ENCODE data around the gene PKNOX2. TPM values are rescaled to one million over a fixed set of nuclear protein-coding genes. Genes with fewer than 3 reads are reported as not detected.

The PKNOX2 gene
- total RNA-seq, 2 donors from 2014 or later: 4.0 to 6.9 TPM

GRCh38 chr11:125123194-125123946, 41.2 kb upstream of the PKNOX2 start:
- no peak overlapping the region for H3K27ac ChIP-seq (ENCODE audit: low read depth, low read length)
- no peaks in the 10 kb centered on the region for H3K9me3 Mint-ChIP-seq
- H3K9me3 ChIP-seq (ENCODE audit: control insufficient read depth, low read length): peaks cover 11% of the 10 kb centered on the region
- 85 to 95% methylated on average over 4 of the region's 4 CpGs for WGBS, 2 experiments (ENCODE audit: insufficient coverage in 1 of 2, insufficient read length in 1 of 2)
- H3K4me3 ChIP-seq (ENCODE audit: low read length): peak overlapping the region; percentile 74
- no peaks in the 10 kb centered on the region for H3K36me3 ChIP-seq (ENCODE audit: control insufficient read depth, insufficient read depth, low read length)
- no peak for TF ChIP-seq CTCF (conservative IDR thresholded peaks at IDR 0.05)
- H3K4me3 Mint-ChIP-seq: no peak overlapping the region
- H3K4me1 Mint-ChIP-seq: peaks cover 15% of the 10 kb centered on the region
- no peaks in the 10 kb centered on the region for H3K36me3 Mint-ChIP-seq (ENCODE audit: low read depth)
- peaks cover 2% of the 10 kb centered on the region for H3K4me1 ChIP-seq (ENCODE audit: control insufficient read depth, insufficient read depth, low read length)
- H3K27me3 ChIP-seq (ENCODE audit: control insufficient read depth, insufficient read depth, low read length, poor library complexity, severe bottlenecking): peaks cover 21% of the 10 kb centered on the region
- no peak overlapping the region for H3K27ac Mint-ChIP-seq
- no peak for DNase-seq
- H3K27me3 Mint-ChIP-seq (ENCODE audit: insufficient read depth): peaks cover 56% of the 10 kb centered on the region
- H3K9ac ChIP-seq (ENCODE audit: extremely low read depth, low read length, poor library complexity, severe bottlenecking): no peak overlapping the region

GRCh38 chr11:125123947-125124617, 40.5 kb upstream of the PKNOX2 start:
- peaks cover 2% of the 10 kb centered on the region for H3K4me1 ChIP-seq (ENCODE audit: control insufficient read depth, insufficient read depth, low read length)
- H3K9me3 Mint-ChIP-seq: no peaks in the 10 kb centered on the region
- H3K36me3 ChIP-seq (ENCODE audit: control insufficient read depth, insufficient read depth, low read length): no peaks in the 10 kb centered on the region
- no peak overlapping the region for H3K27ac Mint-ChIP-seq
- TF ChIP-seq CTCF (conservative IDR thresholded peaks at IDR 0.05): peak; percentile 79
- no peaks in the 10 kb centered on the region for H3K36me3 Mint-ChIP-seq (ENCODE audit: low read depth)
- H3K9me3 ChIP-seq (ENCODE audit: control insufficient read depth, low read length): peaks cover 11% of the 10 kb centered on the region
- peak; percentile 87 for DNase-seq
- H3K4me3 Mint-ChIP-seq: no peak overlapping the region
- H3K27me3 ChIP-seq (ENCODE audit: control insufficient read depth, insufficient read depth, low read length, poor library complexity, severe bottlenecking): peaks cover 28% of the 10 kb centered on the region
- 70 to 74% methylated on average over 10 of the region's 10 CpGs for WGBS, 2 experiments (ENCODE audit: insufficient coverage in 1 of 2, insufficient read length in 1 of 2)
- H3K9ac ChIP-seq (ENCODE audit: extremely low read depth, low read length, poor library complexity, severe bottlenecking): no peak overlapping the region
- no peak overlapping the region for H3K27ac ChIP-seq (ENCODE audit: low read depth, low read length)
- peak overlapping the region; percentile 74 for H3K4me3 ChIP-seq (ENCODE audit: low read length)
- peaks cover 10% of the 10 kb centered on the region for H3K4me1 Mint-ChIP-seq
- H3K27me3 Mint-ChIP-seq (ENCODE audit: insufficient read depth): peaks cover 61% of the 10 kb centered on the region

- H3K4me3 ChIP-seq (ENCODE audit: low read length): no peak overlapping the region
- H3K4me1 Mint-ChIP-seq: peaks cover 4% of the 10 kb centered on the region
- no peaks in the 10 kb centered on the region for H3K36me3 Mint-ChIP-seq (ENCODE audit: low read depth)
- WGBS, 2 experiments (ENCODE audit: insufficient coverage in 1 of 2, insufficient read length in 1 of 2): 95 to 100% methylated on average over 4 of the region's 4 CpGs
- no peak for TF ChIP-seq CTCF (conservative IDR thresholded peaks at IDR 0.05)
- peaks cover 66% of the 10 kb centered on the region for H3K27me3 Mint-ChIP-seq (ENCODE audit: insufficient read depth)
- H3K27ac ChIP-seq (ENCODE audit: low read depth, low read length): no peak overlapping the region
- H3K9ac ChIP-seq (ENCODE audit: extremely low read depth, low read length, poor library complexity, severe bottlenecking): no peak overlapping the region
- H3K27ac Mint-ChIP-seq: no peak overlapping the region
- H3K4me3 Mint-ChIP-seq: no peak overlapping the region
- DNase-seq: no peak
- H3K4me1 ChIP-seq (ENCODE audit: control insufficient read depth, insufficient read depth, low read length): peaks cover 2% of the 10 kb centered on the region
- peaks cover 11% of the 10 kb centered on the region for H3K9me3 ChIP-seq (ENCODE audit: control insufficient read depth, low read length)
- H3K36me3 ChIP-seq (ENCODE audit: control insufficient read depth, insufficient read depth, low read length): no peaks in the 10 kb centered on the region
- no peaks in the 10 kb centered on the region for H3K9me3 Mint-ChIP-seq
- peaks cover 31% of the 10 kb centered on the region for H3K27me3 ChIP-seq (ENCODE audit: control insufficient read depth, insufficient read depth, low read length, poor library complexity, severe bottlenecking)
Measured at GRCh38 chr11:125124618-125124992, 39.9 kb upstream of the PKNOX2 start.

Data from endodermal cell (in vitro differentiated cells).